Measurements from ENCODE around the gene PLCXD1.

GRCh38 chrX:287670-288069, 6.5 kb downstream of the PLCXD1 start:
- TF ChIP-seq BACH2 (CRISPR knock-in tag; IDR thresholded peaks at IDR 0.05; ENCODE audit: borderline replicate concordance) = no peak
- no peak for TF ChIP-seq ZFP30 (CRISPR knock-in tag; IDR thresholded peaks at IDR 0.05)
- no peak for TF ChIP-seq ZFP3 (CRISPR knock-in tag; IDR thresholded peaks at IDR 0.05)
